NCI-H1092 (cell line): ENCODE measurements around the gene SLC22A17.

ENCODE experiments used
- DNase-seq: peaks from one replicate; lab custom pipeline; 2025; lab: John Stamatoyannopoulos, UW

SLC22A17 gene

GRCh38 chr14:23307687-23308644, 44.7 kb downstream of the SLC22A17 start:
- no peak for DNase-seq

GRCh38 chr14:23307146-23307530, 45.5 kb downstream of the SLC22A17 start:
- no peak for DNase-seq

GRCh38 chr14:23306412-23307145, 46.1 kb downstream of the SLC22A17 start, which contains the start of gene BCL2L2:
TSS of gene BCL2L2 (plus strand) at chr14:23306833. CDS start at chr14:23307768, 935 bp downstream.
- peak; percentile 85 for DNase-seq

DNA sequence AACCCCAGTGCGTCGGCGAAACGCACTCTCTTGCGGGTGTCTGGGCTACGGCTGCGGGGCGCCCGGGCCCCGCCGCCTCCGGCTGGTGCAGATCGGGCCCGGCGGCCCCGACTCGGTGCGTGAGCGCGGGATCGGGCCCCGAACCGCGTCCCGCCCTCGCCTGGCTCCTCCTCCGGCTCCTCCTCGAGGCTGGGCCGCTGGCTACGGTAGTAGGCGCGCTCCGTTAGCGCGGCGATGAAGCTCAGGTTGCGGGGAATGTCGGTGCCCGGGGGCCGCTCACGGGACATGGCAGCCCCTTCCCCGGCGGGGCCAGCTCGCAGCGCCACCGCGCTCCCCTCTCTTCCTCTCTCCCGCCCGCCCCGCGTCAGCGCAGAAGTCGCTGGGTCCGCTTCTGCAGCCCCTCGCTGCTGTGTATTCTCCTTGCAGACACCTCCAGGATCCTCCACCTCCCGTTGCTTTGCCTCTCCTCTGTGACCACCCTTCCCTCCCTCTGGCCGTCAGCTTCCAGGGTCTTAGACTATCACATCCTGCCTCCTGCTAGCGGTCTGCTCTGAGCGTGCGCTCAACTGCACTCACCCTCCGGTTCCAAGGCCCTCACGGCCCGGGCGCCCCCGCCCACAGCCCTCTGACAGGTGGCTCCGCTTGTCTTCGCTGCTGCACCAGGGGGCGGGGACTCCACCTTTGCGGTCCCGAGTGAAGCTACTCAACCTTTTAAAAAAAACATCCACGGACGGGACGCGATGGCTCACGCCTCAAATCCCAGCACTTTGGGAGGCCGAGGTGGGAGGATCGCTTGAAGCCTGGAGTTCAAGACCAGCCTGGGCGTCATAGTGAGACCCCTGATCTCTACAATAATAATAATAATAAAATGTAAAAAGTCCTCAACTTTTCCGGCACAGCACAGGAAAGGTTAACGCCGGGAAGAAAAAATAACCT, 50.1 kb downstream of the SLC22A17 start, which contains the start of gene PPP1R3E:
TSS of gene PPP1R3E (minus strand) at position 570 of the 936 bp plus-strand sequence. CDS start at position 287, 283 bp downstream.
- DNase-seq: peak; percentile 82

GRCh38 chr14:23301969-23302289, 50.8 kb downstream of the SLC22A17 start:
- DNase-seq: no peak

DNA sequence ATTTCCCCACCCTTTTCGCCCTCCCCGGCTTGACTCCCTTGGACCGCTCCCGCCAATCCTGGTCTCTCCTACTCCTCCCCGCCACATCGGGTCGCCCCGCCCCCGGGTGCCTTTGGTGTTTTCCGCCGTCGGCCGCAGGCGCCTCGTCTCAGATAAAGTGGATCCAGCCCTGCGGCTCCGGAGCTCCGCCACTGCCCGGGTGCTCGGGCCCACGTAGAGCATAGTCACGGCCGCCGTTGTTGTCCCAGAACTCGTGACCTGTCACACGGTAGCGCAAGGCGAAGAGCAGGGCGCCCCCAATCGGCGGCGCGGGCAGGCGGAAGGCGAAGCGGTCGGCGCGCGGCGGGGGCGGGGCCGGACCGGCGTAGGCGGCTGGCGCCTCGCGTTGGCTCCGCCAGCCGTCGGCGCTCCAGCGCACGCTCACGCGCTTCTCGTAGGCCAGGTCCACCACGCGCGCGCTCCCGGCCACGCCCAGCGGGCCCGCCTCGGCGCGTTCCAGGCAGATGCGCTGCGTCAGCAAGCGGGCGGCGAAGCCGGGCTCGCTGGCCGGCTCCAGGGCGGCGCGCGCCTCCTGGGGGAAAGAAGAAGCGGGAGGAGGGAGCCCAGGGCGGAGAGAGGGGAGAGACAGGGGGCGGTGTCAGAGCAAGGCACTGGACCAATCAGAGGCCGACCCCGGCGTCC, 51.3 kb downstream of the SLC22A17 start:
- peak; percentile 98 for DNase-seq

GRCh38 chr14:23300687-23301223, 51.9 kb downstream of the SLC22A17 start:
- DNase-seq: no peak

- DNase-seq: no peak
These were observed 52.6 kb downstream of the SLC22A17 start for GRCh38 chr14:23299986-23300686.

GRCh38 chr14:23299211-23299957, 53.3 kb downstream of the SLC22A17 start:
- DNase-seq: no peak

- no peak for DNase-seq
These were observed 54.9 kb downstream of the SLC22A17 start for GRCh38 chr14:23297611-23298277.

- DNase-seq: no peak
These were observed 55.6 kb downstream of the SLC22A17 start for GRCh38 chr14:23297096-23297495.
